Measurements from ENCODE around the gene C16orf90.

The C16orf90 gene

DNA sequence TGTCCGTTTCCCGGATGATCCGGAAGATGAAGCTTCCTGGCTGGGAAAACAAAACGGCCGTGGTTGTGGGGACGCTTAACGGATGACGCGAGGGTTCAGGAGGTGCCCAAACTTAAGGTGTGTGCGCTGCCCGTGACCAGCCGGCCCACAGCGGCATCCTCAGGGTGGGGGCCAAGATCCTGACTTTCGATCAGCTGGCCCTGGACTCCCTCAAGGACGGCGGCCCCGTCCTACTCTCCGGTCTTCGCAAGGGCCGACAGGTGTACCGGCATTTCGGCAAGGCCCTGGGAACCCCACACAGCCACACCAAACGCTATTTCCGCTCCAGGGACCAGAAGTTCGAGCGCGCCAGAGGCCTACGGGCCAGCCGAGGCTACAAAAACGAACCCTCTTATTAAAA lies 1.1 kb upstream of the C16orf90 start:
- TF ChIP-seq, protein P1, sequence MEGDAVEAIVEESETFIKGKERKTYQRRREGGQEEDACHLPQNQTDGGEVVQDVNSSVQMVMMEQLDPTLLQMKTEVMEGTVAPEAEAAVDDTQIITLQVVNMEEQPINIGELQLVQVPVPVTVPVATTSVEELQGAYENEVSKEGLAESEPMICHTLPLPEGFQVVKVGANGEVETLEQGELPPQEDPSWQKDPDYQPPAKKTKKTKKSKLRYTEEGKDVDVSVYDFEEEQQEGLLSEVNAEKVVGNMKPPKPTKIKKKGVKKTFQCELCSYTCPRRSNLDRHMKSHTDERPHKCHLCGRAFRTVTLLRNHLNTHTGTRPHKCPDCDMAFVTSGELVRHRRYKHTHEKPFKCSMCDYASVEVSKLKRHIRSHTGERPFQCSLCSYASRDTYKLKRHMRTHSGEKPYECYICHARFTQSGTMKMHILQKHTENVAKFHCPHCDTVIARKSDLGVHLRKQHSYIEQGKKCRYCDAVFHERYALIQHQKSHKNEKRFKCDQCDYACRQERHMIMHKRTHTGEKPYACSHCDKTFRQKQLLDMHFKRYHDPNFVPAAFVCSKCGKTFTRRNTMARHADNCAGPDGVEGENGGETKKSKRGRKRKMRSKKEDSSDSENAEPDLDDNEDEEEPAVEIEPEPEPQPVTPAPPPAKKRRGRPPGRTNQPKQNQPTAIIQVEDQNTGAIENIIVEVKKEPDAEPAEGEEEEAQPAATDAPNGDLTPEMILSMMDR (IDR thresholded peaks at IDR 0.05; ENCODE audit: control extremely low read depth, extremely low read depth, low read depth, missing control alignments): no peak
- CTCF ChIA-PET: no interaction called here
- no peak for DNase-seq (ENCODE audit: extremely low spot score)
- POLR2A ChIA-PET: no interaction called here

GRCh38 chr16:3494386-3494973 lies 809 bp downstream of the C16orf90 start:
- TF ChIP-seq, protein P1 (IDR thresholded peaks at IDR 0.05; ENCODE audit: control extremely low read depth, extremely low read depth, low read depth, missing control alignments): no peak
- no peak for DNase-seq (ENCODE audit: extremely low spot score)
- CTCF ChIA-PET: no interaction called here
- POLR2A ChIA-PET: interaction anchor here (0.5 kb wide), 1 partner anchor 214 kb away, joined by 3 read pairs; no protein-coding TSS in a partner anchor

DNA sequence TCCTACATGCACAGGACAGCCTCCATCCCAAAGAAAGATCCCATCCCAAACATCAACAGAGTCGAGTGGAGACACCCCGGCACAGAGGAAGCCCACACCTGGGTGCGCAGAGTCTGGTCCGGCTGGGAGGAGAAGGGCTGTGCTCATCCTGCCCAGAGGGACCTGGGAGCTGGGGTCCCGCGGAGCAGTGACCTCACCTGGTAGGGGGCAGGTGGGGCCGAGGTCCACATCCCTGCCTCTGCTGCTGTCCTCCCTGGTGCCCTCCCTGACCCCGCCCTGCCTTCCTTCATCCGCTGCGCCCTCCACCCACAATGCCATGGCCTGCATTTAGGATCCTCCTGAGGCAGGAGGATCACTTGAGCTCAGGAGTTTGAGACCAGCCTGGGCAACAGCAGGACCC lies 2.9 kb downstream of the C16orf90 start:
- DNase-seq (ENCODE audit: extremely low spot score): no peak
- ChIA-PET CTCF (no interaction called here), POLR2A (no interaction called here)
- TF ChIP-seq, protein P1 (IDR thresholded peaks at IDR 0.05; ENCODE audit: control extremely low read depth, extremely low read depth, low read depth, missing control alignments): no peak

DNA sequence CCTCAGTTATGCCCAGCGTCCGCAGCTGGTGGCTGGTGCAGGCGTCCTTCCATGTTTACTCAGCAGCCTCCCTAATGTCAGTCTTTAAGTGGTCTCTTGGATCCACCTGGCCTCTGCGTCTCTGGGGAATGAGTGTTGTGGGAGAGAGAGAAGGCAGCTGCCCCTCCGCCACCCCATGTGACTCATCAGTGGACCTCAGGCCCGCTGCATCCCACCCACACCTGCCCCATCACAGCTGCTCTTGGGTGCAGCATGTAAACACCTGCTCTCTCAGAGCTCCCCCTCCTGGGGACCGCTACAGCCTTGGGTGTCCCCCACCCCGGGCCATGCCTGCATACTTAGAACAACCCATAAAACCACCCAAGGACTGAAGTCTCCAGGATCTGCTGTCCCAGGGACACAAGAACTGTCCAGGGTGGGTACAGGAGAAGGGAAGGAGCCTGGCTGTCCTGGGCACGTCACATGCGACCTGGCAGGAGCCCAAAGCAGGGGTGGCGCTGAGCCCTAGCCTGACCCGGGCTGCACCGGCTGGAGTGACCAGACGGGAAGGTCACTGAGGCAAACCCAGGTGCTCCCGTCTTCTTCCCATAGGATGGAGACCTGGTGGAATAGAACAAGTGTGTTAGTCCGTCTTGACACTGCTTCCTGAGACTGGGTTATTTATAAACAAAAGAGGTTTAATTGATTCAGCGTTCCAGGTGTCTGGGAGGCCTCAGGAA lies 4.2 kb downstream of the C16orf90 start:
- TF ChIP-seq, protein P1 (IDR thresholded peaks at IDR 0.05; ENCODE audit: control extremely low read depth, extremely low read depth, low read depth, missing control alignments): peak; percentile 47
- DNase-seq (ENCODE audit: extremely low spot score): no peak
- CTCF ChIA-PET: interaction anchor here (0.9 kb wide), 1 partner anchor 342 kb away, joined by 3 read pairs; no protein-coding TSS in a partner anchor
- POLR2A ChIA-PET: no interaction called here

- ChIA-PET POLR2A (no interaction called here), CTCF (no interaction called here)
- DNase-seq (ENCODE audit: extremely low spot score): no peak
- TF ChIP-seq, protein P1 (IDR thresholded peaks at IDR 0.05; ENCODE audit: control extremely low read depth, extremely low read depth, low read depth, missing control alignments): no peak
These were observed 6.5 kb downstream of the C16orf90 start for GRCh38 chr16:3488801-3489200.

- ChIA-PET POLR2A (no interaction called here), CTCF (no interaction called here)
- no peak for DNase-seq (ENCODE audit: extremely low spot score)
- TF ChIP-seq, protein P1 (IDR thresholded peaks at IDR 0.05; ENCODE audit: control extremely low read depth, extremely low read depth, low read depth, missing control alignments): no peak
These were observed 7.5 kb downstream of the C16orf90 start for GRCh38 chr16:3487521-3488410.
